Lower leg skin (tissue), 3 donors: ENCODE measurements around the gene PITX3.

Experiments
- POLR2A ChIP-seq, 2 donors: fragments of 450-650 bp; IDR thresholded peaks; one replicate each; pipeline ENCODE4 v1.6.1; 2016 to 2017; ENCODE audit warnings: antibody characterized with exemption in 2 of 2, mild to moderate bottlenecking in 1 of 2, moderate library complexity in 1 of 2
- TF ChIP-seq, protein P1 (sequence below), 3 donors: fragments of 450-650 bp; IDR thresholded peaks; one replicate each; pipeline ENCODE4 v1.5.1; 2016; ENCODE audit warnings: antibody characterized with exemption in 3 of 3, mild to moderate bottlenecking in 3 of 3, moderate library complexity in 2 of 3

DNA sequence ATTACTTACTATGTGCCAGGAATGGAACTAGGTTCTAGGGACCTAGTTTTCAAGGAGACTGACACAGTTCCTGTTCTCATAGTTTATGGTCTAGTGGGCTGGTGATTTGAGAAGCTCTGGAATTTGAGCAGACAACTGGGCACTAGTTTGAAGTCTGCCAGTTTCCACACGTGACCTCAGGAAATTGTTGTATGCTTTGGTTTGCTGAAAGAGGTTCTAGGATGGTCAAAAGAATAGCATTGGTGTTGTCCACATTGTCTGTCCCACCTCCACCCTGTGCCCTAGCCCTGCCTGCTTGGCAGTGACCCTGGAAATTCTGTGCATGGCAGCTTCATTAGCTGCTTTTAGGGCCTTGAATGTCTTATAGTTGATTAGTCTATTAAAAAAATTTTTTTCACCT, 32.8 kb upstream of the PITX3 start:
- TF ChIP-seq POLR2A (IDR thresholded peaks at IDR 0.05): no peak
- TF ChIP-seq, protein P1, sequence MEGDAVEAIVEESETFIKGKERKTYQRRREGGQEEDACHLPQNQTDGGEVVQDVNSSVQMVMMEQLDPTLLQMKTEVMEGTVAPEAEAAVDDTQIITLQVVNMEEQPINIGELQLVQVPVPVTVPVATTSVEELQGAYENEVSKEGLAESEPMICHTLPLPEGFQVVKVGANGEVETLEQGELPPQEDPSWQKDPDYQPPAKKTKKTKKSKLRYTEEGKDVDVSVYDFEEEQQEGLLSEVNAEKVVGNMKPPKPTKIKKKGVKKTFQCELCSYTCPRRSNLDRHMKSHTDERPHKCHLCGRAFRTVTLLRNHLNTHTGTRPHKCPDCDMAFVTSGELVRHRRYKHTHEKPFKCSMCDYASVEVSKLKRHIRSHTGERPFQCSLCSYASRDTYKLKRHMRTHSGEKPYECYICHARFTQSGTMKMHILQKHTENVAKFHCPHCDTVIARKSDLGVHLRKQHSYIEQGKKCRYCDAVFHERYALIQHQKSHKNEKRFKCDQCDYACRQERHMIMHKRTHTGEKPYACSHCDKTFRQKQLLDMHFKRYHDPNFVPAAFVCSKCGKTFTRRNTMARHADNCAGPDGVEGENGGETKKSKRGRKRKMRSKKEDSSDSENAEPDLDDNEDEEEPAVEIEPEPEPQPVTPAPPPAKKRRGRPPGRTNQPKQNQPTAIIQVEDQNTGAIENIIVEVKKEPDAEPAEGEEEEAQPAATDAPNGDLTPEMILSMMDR (IDR thresholded peaks at IDR 0.05): no peak
